Measurements from ENCODE around the gene NKAIN4.

DNA sequence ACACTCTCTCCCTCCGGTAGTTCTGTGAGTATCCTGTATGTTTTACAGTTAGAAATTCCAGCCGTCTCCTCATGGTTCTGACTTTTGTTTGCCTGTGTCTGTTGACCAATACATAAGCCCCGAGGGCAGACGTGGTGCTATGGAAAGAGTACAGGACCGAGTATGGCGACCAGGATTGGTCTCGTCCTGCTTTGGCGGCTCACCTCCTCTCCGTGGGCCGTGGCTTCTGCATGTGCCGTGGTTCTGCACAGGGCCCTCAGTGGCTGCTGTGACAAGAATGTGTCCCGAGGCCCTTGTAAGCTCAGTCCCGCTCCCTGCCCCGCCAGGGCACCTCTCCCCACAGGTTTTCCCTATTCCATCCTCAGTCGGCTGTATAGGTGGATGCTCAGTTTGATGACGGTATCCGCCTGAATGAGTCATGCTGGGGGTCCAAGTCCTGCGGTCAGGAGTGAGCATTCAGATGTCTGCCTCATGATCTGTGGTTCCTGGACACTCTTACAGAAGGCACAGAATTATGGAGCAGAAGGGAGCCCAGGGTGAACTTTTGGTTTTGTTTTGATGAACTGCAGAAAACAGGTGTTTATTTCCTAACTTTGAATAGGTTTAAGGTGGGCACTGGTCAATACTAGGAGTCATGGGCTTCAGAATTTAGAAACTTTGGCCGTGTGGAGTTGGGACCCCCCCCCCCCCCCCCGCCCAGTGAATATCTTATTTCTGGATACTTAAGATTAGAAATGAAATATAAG lies 19.5 kb upstream of the NKAIN4 start:
- TF ChIP-seq EZH2 (IDR thresholded peaks at IDR 0.05; ENCODE audit: low read depth, unreplicated experiment) = no peak
- no peak for TF ChIP-seq CTCF (conservative IDR thresholded peaks at IDR 0.05; ENCODE audit: low read depth in 2 of 2)
- no peak for TF ChIP-seq REST (IDR thresholded peaks at IDR 0.05; ENCODE audit: unreplicated experiment)
- TF ChIP-seq POLR2AphosphoS5 (IDR thresholded peaks at IDR 0.05; ENCODE audit: low read depth) = no peak
- no peak for TF ChIP-seq STAT1 (IDR thresholded peaks at IDR 0.05; ENCODE audit: unreplicated experiment)
- TF ChIP-seq EZH2phosphoT487 (IDR thresholded peaks at IDR 0.05; ENCODE audit: unreplicated experiment) = no peak
- TF ChIP-seq, protein P1, sequence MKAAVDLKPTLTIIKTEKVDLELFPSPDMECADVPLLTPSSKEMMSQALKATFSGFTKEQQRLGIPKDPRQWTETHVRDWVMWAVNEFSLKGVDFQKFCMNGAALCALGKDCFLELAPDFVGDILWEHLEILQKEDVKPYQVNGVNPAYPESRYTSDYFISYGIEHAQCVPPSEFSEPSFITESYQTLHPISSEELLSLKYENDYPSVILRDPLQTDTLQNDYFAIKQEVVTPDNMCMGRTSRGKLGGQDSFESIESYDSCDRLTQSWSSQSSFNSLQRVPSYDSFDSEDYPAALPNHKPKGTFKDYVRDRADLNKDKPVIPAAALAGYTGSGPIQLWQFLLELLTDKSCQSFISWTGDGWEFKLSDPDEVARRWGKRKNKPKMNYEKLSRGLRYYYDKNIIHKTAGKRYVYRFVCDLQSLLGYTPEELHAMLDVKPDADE (IDR thresholded peaks at IDR 0.05) = no peak
- TF ChIP-seq CREB1 (CRISPR knock-in tag; IDR thresholded peaks at IDR 0.05; ENCODE audit: low read depth) = no peak
- no peak for TF ChIP-seq JUNB (IDR thresholded peaks at IDR 0.05; ENCODE audit: unreplicated experiment)
- no peak for TF ChIP-seq ZNF331 (CRISPR knock-in tag; IDR thresholded peaks at IDR 0.05; ENCODE audit: low read depth)
- TF ChIP-seq ZNF114 (CRISPR knock-in tag; IDR thresholded peaks at IDR 0.05) = no peak
